Liver (tissue), 9 donors: ENCODE measurements around the gene TTC22. TPM values are rescaled to one million over a fixed set of nuclear protein-coding genes. Genes with fewer than 3 reads are reported as not detected.

ENCODE experiments used
- DNase-seq: peaks from one replicate; pipeline ENCODE4 v3.0.0-alpha.2; 2017; ENCODE audit warnings: low spot score
- H3K27ac ChIP-seq, 2 donors: one replicate each; pipeline ENCODE4 v1.7.0; 2013; ENCODE audit warnings: inconsistent platforms in 2 of 2, low read length in 2 of 2, control low read depth in 1 of 2, low read depth in 1 of 2, mild to moderate bottlenecking in 1 of 2
- H3K27me3 ChIP-seq, 4 donors: one replicate each; pipeline versions ENCODE4 v1.6.1 to v1.7.0; 2013; ENCODE audit warnings: low read length in 3 of 4, inconsistent platforms in 1 of 4, mild to moderate bottlenecking in 1 of 4, moderate library complexity in 1 of 4; ENCODE audit not compliant: control insufficient read depth in 4 of 4, insufficient read depth in 4 of 4
- H3K36me3 ChIP-seq, 4 donors: one replicate each; pipeline versions ENCODE4 v1.6.1 to v1.7.0; 2013; ENCODE audit warnings: low read length in 3 of 4, mild to moderate bottlenecking in 3 of 4, low read depth in 1 of 4, moderate library complexity in 1 of 4; ENCODE audit not compliant: control insufficient read depth in 4 of 4, insufficient read depth in 3 of 4
- H3K4me1 ChIP-seq, 4 donors: one replicate each; pipeline versions ENCODE4 v1.6.1 to v1.7.0; 2013; ENCODE audit warnings: low read length in 3 of 4, mild to moderate bottlenecking in 3 of 4, moderate library complexity in 1 of 4; ENCODE audit not compliant: control insufficient read depth in 4 of 4, insufficient read depth in 4 of 4
- H3K4me3 ChIP-seq, 3 donors: one replicate each; pipeline versions ENCODE4 v1.6.1 to v1.7.0; 2013; ENCODE audit warnings: low read length in 3 of 3, control low read depth in 1 of 3, low read depth in 1 of 3, mild to moderate bottlenecking in 1 of 3
- H3K9ac ChIP-seq, 2 donors: one replicate each; pipeline ENCODE4 v1.7.0; 2013; ENCODE audit warnings: low read length in 2 of 2, mild to moderate bottlenecking in 2 of 2, moderate library complexity in 2 of 2, control low read depth in 1 of 2, low read depth in 1 of 2
- H3K9me3 ChIP-seq, 4 donors: one replicate each; pipeline versions ENCODE4 v1.6.1 to v1.7.0; 2013; ENCODE audit warnings: low read length in 3 of 4; ENCODE audit not compliant: control insufficient read depth in 4 of 4
- HNF4A ChIP-seq, 2 donors: conservative IDR thresholded peaks; 2 replicates each; pipeline ENCODE4 v1.6.1; 2016; ENCODE audit warnings: antibody characterized with exemption in 2 of 2, mild to moderate bottlenecking in 2 of 2
- JUND ChIP-seq, 2 donors: IDR thresholded peaks; 2 replicates each; pipeline ENCODE4 v1.6.1; 2016; ENCODE audit warnings: antibody characterized with exemption in 2 of 2
- NR2F2 ChIP-seq: IDR thresholded peaks from 2 replicates; pipeline ENCODE4 v1.6.1; 2016; ENCODE audit warnings: antibody characterized with exemption
- RAD21 ChIP-seq, 2 donors: IDR thresholded peaks; 2 replicates each; pipeline ENCODE4 v1.6.1; 2016; ENCODE audit warnings: antibody characterized with exemption in 2 of 2, mild to moderate bottlenecking in 2 of 2
- RXRA ChIP-seq, 2 donors: IDR thresholded peaks; 2 replicates each; pipeline ENCODE4 v1.6.1; 2017 to 2018; ENCODE audit warnings: antibody characterized with exemption in 2 of 2, mild to moderate bottlenecking in 1 of 2
- SP1 ChIP-seq: IDR thresholded peaks from 2 replicates; pipeline ENCODE4 v1.6.1; 2018; ENCODE audit warnings: antibody characterized with exemption, mild to moderate bottlenecking
- YY1 ChIP-seq: IDR thresholded peaks from 2 replicates; pipeline ENCODE4 v1.6.1; 2016; ENCODE audit warnings: antibody characterized with exemption, mild to moderate bottlenecking
- WGBS: extraction: QIAGEN DNeasy Blood & Tissue Kit; methylation state at CpG from one replicate; pipeline ENCODE4 v1.1.7; 2013; 5-methylcytosine and 5-hydroxymethylcytosine counted together
- polyA plus RNA-seq, 2 donors: library from polyadenylated mRNA; stranded (reverse) in 1 of 2; unstranded in 1 of 2; fragments of 200-250 nt in 1 of 2; fragments of >200 nt in 1 of 2; fragmentation: Nextera tagmentation in 1 of 2; extraction: Ambion mirVana in 1 of 2; gene quantifications; one replicate each; pipeline versions ENCODE4 v1.2.1 to v1.2.3, GENCODE V29; 2013 to 2015
- total RNA-seq, 2 donors: library from RNA; depleted of rRNA; stranded (reverse); fragments of >200 nt; gene quantifications; one replicate each; pipeline ENCODE4 v1.2.3, GENCODE V29; 2014
- TF ChIP-seq, protein P1 (sequence below): IDR thresholded peaks from 2 replicates; pipeline ENCODE4 v1.6.1; 2016; ENCODE audit warnings: antibody characterized with exemption
- TF ChIP-seq, protein P2 (sequence below): IDR thresholded peaks from 2 replicates; pipeline ENCODE4 v1.6.1; 2016; ENCODE audit warnings: antibody characterized with exemption
- TF ChIP-seq, protein P3 (sequence below): IDR thresholded peaks from 2 replicates; pipeline ENCODE4 v1.6.1; 2016; ENCODE audit warnings: antibody characterized with exemption, mild to moderate bottlenecking
- TF ChIP-seq, protein P4 (sequence below): fragments of 150-350 bp; IDR thresholded peaks from 2 replicates; pipeline ENCODE4 v1.5.1; 2017; ENCODE audit warnings: improper control_type of control experiment, low read depth, low read length; ENCODE audit not compliant: missing input control
- donor health status: healthy.
- donor health status: healthy.
- donor health status: healthy.
- donor health status: healthy.
- donor health status: healthy.

Gene TTC22
- total and polyA plus RNA-seq, 4 donors = 0.96 to 3.5 (median 2.3) TPM

DNA sequence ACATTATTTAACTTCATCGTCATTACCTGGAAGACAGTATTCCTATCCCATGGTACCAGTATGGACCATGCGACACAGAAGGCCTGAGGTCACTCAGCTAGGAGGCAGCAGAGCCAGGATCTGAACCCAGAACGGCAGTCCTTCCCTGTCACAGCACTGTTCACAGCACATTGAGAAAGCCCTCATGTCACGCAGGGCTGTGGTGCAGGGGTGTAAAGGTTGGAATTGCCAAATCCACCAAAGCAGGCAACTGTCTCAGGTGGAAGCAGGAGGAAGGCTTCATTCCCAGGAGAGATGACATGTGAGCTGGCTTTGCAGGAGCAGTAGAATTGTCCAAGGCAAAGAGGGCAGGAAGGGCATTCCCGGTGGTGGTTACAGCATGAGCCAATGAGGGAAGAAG lies 9.9 kb upstream of the TTC22 start:
- DNase-seq = no peak
- Histone ChIP-seq H3K9me3 (no peaks in the 10 kb centered on the region), H3K36me3 (no peaks in the 10 kb centered on the region), H3K27me3 (no peaks in the 10 kb centered on the region), H3K9ac (no peak overlapping the region), H3K27ac (no peak overlapping the region), H3K4me3 (no peak overlapping the region), H3K4me1 (peaks cover 0 to 32% (median 22%) of the 10 kb centered on the region in 4 donors)
- WGBS = 54% methylated on average over 5 of the region's 5 CpGs
- TF ChIP-seq HNF4A (conservative IDR thresholded peaks at IDR 0.05) = peak; percentile 44 to 45
- no peak for TF ChIP-seq YY1
- no peak for TF ChIP-seq NR2F2
- TF ChIP-seq, protein P1, sequence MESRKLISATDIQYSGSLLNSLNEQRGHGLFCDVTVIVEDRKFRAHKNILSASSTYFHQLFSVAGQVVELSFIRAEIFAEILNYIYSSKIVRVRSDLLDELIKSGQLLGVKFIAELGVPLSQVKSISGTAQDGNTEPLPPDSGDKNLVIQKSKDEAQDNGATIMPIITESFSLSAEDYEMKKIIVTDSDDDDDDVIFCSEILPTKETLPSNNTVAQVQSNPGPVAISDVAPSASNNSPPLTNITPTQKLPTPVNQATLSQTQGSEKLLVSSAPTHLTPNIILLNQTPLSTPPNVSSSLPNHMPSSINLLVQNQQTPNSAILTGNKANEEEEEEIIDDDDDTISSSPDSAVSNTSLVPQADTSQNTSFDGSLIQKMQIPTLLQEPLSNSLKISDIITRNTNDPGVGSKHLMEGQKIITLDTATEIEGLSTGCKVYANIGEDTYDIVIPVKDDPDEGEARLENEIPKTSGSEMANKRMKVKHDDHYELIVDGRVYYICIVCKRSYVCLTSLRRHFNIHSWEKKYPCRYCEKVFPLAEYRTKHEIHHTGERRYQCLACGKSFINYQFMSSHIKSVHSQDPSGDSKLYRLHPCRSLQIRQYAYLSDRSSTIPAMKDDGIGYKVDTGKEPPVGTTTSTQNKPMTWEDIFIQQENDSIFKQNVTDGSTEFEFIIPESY = no peak
- TF ChIP-seq, protein P2, sequence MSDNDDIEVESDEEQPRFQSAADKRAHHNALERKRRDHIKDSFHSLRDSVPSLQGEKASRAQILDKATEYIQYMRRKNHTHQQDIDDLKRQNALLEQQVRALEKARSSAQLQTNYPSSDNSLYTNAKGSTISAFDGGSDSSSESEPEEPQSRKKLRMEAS = no peak

DNA sequence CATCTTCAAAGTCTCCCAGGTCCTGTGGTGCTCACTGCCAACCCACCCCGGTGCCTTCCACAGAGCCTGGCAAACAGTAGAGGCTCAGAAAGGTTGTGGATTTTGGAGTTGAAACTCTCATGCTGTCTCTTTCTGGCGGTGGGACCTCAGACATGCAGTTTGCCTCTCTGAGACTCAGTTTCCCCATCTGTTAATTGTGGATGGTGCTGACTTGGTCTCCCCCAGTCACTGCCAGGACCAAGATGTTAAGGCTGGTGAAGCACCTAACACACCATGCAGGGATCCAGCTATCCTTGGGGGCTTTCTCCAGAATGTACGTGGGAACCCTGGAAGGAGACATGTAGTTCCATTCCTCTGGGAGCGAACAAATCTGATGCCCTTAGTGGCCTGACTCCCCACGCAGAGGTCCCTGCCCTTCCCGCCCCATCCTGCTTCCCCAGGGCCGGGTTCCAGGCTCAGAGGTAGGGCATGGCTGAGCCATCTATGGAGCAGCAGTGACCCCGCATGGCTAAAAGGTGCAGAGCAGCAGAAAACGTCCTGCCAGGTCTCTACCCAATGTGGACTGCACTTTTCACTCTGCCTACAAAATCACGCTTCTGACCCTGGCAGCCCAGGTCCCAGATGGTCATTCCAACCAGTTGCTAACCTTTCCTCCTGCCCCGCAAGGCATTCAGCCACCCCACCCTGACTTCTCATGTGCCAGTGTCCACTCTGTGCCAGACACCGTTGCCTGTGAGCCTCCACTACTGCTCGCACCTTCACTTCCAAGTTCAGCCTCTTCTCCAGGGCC lies 9.2 kb upstream of the TTC22 start:
- TF ChIP-seq RXRA (IDR thresholded peaks at IDR 0.05) (peak in 1 of 2 donors; percentile 44), HNF4A (conservative IDR thresholded peaks at IDR 0.05) (peak; percentile 12 to 23), SP1 (no peak), RAD21 (IDR thresholded peaks at IDR 0.05) (peak; percentile 97 to 98), JUND (IDR thresholded peaks at IDR 0.05) (no peak), NR2F2 (no peak)
- TF ChIP-seq, protein P3, sequence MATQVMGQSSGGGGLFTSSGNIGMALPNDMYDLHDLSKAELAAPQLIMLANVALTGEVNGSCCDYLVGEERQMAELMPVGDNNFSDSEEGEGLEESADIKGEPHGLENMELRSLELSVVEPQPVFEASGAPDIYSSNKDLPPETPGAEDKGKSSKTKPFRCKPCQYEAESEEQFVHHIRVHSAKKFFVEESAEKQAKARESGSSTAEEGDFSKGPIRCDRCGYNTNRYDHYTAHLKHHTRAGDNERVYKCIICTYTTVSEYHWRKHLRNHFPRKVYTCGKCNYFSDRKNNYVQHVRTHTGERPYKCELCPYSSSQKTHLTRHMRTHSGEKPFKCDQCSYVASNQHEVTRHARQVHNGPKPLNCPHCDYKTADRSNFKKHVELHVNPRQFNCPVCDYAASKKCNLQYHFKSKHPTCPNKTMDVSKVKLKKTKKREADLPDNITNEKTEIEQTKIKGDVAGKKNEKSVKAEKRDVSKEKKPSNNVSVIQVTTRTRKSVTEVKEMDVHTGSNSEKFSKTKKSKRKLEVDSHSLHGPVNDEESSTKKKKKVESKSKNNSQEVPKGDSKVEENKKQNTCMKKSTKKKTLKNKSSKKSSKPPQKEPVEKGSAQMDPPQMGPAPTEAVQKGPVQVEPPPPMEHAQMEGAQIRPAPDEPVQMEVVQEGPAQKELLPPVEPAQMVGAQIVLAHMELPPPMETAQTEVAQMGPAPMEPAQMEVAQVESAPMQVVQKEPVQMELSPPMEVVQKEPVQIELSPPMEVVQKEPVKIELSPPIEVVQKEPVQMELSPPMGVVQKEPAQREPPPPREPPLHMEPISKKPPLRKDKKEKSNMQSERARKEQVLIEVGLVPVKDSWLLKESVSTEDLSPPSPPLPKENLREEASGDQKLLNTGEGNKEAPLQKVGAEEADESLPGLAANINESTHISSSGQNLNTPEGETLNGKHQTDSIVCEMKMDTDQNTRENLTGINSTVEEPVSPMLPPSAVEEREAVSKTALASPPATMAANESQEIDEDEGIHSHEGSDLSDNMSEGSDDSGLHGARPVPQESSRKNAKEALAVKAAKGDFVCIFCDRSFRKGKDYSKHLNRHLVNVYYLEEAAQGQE = no peak
- TF ChIP-seq, protein P4, sequence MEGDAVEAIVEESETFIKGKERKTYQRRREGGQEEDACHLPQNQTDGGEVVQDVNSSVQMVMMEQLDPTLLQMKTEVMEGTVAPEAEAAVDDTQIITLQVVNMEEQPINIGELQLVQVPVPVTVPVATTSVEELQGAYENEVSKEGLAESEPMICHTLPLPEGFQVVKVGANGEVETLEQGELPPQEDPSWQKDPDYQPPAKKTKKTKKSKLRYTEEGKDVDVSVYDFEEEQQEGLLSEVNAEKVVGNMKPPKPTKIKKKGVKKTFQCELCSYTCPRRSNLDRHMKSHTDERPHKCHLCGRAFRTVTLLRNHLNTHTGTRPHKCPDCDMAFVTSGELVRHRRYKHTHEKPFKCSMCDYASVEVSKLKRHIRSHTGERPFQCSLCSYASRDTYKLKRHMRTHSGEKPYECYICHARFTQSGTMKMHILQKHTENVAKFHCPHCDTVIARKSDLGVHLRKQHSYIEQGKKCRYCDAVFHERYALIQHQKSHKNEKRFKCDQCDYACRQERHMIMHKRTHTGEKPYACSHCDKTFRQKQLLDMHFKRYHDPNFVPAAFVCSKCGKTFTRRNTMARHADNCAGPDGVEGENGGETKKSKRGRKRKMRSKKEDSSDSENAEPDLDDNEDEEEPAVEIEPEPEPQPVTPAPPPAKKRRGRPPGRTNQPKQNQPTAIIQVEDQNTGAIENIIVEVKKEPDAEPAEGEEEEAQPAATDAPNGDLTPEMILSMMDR = peak; percentile 96
- Histone ChIP-seq H3K4me3 (no peak overlapping the region), H3K36me3 (no peaks in the 10 kb centered on the region), H3K4me1 (peaks cover 1 to 32% (median 22%) of the 10 kb centered on the region in 4 donors), H3K9me3 (no peaks in the 10 kb centered on the region), H3K27me3 (no peaks in the 10 kb centered on the region), H3K9ac (no peak overlapping the region), H3K27ac (no peak overlapping the region)
- DNase-seq = peak; percentile 72
- 30% methylated on average over 13 of the region's 13 CpGs for WGBS
